MV-4-11 (cell line): ENCODE results near the gene GID8.
A peak's percentile ranks its signal among the peaks of the same experiment; 100 is the strongest.

Experiments used
- DNase-seq: peaks from one replicate; lab custom pipeline; 2025; lab: John Stamatoyannopoulos, UW

GID8 gene

DNA sequence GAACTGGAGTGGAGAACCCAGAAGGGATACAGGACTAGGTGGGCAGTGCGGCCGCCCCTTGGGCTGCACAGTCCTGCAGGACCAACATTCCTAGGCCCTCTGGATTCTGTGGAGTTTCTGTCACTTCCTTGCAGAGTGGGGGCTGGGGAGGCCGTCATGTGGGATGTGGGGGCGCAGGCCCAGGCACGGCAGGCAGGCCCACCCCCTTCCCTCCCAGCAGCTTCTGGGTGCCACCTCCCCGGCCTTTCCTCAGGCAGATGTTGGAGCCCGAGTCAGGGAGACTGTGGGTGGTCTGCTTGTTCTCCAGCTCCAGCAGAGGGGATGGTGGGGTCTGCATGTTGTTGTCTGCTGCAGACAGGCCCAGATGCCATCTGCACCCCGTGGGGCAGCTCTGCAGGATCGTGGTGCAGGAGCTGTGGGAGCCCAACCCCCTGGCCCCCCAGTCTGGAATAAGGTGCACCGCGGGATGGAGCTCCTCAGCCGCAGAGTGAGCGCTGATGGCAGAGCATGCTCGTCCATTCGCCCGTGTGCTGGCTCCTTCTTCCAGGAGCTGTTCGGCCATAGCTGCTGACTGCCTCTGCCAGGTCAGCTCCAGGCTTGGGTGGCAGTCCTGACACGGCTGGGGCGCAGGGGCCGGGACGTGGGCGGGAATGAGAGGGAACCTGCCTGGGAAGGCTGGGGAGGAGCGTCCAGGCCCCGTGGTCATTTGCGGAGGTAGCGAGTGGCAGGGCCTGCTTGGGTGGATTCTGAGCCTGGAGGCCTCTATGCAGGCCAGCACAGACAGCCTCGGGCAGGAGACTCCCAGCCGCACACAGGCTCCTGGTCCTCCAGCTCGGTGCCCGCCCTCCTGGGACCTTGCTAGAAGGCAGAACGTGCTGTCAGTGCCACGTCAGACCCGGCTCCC lies 32.6 kb downstream of the GID8 start:
- no peak for DNase-seq

DNA sequence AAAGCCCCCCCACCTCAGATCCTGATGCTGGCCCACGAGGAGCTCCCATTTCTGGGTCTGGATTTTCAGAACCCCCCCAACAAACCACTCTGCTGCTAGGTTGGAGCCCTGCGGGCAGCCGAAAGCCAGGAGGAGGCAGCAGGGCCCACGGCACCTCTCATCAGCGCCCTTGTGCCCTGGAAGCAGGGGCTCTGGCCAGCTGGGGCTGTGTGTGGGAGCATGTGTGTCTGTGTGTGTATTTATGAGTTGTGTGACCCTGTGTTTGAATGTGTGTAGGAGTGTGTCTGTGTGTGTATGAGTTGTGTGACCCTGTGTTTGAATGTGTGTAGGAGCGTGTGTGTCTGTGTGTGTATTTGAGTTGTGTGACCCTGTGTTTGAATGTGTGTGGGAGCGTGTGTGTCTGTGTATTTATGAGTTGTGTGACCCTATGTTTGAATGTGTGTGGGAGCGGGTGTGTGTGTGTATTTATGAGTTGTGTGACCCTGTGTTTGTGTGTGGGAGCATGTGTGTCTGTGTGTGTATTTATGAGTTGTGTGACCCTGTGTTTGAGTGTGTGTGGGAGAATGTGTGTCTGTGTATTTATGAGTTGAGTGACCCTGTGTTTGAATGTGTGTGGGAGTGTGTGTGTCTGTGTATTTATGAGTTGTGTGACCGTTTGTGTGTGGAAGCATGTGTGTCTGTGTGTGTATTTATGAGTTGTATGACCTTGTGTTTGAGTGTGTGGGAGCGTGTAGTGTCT lies 33.4 kb downstream of the GID8 start:
- no peak for DNase-seq

DNA sequence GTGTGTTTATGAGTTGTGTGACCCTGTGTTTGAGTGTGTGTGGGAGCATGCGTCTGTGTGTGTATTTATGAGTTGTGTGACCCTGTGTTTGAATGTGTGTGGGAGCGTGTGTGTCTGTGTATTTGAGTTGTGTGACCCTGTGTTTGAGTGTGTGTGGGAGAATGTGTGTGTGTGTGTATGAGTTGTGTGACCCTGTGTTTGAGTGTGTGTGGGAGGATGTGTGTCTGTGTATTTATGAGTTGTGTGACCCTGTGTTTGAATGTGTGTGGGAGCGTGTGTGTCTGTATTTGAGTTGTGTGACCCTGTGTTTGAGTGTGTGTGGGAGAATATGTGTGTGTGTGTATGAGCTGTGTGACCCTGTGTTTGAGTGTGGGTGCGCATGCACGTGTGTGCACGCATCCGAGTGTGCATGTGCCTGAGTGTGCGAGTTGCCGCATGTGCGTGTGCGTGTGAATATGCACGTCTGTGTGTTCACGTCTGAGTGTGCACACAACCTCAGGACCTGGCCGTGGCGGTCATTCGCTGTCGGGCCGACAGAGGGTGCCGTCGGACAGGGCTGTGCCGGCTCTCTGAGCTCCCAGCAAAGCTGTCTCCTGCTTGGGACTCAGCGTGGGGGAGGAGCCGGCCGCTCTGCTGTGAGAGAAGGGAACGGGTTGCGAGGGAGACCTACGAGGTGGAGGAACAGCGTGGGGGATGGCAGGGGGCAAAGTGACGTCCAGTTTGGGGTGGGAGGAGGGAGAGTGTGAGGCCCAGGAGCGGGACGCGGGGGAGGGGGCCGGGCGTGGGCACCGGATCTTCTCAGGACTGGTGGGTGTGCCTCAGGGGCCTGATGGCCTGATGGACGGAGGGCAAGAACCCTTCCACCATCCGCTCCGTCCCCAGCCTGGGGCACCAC lies 34.2 kb downstream of the GID8 start:
- peak; percentile 82 for DNase-seq

DNA sequence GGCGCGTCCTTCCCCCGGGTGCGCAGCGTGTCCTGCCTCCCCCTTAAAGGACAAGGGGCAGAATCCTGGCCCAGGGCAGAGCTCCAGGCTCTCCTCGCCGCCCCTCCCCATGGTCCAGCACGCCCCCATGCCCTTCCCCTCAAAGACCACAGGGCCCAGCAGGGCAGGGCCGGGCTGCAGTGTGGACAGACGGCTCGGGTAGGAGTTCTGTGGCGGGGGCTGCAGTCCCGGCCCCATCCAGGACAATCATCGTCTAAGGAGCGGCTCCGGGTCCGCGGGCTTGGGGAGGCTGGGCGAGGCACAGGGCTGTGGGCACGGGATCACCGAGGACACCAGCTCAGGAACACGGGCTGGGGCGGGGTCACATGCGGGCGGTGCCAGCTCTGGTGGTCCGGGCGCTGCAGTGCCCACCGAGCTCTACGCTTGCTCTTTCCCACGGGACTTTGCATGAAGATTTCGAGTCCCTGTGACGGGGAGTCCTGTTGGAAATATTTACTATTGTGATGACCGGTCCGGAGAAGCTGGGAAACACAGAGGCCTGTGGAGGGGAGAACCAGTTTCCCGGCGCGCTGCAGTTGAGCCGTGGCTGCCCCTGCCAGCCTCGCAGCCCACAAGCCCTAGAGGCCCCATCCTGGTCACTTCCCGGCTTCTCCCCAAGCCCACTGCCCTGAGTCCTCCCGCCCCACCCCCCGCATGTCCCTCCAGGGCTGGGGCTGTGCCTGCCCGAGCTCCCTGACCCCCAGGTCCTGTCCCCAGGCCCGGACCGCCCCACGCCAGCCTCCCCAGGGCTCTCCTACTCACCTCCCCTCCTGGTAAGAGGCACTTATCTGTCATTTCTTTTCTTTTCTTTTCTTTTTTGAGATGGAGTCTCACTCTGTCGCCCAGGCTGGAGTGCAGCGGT lies 35.1 kb downstream of the GID8 start:
- DNase-seq = no peak

DNA sequence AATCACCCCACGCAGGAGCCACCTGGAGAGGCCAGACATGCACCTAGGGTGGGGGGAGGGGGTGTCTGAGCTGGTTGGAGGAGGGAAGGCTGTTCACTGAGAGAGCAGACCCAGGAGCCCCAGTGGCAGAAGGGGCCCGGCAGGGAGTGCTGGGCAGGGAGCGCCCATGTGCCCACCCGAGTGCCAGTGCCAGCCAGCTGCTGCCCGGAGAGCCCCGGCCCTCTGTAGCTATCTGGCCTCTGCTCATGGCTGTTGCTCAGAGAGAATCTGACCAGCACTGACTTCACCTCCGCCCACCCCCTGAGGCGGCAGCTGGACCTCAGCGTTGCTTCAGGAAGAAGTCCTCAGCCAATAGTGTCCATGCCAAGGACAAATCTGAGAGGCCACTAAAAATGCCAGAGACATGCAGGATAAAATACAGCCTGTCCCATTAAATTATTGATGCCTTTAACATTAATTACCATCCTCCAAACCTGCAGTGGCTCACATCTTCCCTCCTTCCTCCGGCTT lies 37.4 kb downstream of the GID8 start:
- no peak for DNase-seq

DNA sequence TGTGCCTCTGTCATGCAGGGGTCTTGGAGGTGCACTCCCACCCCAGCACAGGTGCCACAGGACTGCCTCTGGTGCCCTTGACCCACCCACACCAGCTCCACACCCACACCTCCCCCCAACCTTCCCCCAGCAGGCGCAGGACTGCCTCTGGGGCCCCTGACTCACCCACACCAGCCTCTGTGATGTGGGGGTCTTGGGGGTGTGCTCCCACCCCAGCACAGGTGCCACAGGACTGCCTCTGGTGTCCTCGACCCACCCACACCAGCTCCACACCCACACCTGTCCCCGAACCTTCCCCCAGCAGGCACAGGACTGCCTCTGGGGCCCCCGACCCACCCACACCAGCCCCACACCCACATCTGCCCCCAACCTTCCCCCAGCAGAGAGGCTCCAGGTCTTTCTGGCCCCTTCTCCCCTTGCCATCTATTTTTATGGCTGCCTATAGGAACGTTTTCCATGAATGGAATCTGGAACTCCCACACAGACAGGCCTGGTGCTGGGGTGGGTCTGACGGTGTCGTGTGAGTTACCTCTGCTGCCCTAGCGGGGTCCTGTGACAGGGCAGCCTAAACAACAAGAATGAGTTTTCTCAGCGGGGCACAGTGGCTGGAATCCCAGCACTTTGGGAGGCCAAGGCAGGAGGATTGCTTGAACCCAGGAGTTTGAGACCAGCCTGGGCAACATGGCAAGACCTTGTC lies 38.0 kb downstream of the GID8 start:
- no peak for DNase-seq

DNA sequence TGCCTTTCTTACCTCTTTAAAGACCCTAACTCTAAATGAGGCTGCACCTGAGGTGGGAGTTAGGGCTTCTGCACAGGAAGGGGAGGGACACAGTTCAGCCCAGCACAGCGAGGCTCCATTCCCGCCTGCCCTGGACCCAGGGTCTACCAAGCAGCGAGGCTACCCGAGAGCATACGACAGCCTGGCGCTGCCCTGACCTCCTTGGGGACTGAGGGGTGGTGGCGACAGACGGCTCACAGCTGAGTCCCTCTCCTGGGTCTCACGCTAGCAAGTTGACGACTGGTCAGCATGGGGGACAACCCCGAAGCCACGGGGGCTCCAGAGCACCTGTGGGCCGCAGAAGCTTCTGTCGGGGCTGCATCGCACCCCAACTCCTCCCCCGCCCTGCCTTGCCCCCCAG lies 38.9 kb downstream of the GID8 start:
- DNase-seq = no peak

DNA sequence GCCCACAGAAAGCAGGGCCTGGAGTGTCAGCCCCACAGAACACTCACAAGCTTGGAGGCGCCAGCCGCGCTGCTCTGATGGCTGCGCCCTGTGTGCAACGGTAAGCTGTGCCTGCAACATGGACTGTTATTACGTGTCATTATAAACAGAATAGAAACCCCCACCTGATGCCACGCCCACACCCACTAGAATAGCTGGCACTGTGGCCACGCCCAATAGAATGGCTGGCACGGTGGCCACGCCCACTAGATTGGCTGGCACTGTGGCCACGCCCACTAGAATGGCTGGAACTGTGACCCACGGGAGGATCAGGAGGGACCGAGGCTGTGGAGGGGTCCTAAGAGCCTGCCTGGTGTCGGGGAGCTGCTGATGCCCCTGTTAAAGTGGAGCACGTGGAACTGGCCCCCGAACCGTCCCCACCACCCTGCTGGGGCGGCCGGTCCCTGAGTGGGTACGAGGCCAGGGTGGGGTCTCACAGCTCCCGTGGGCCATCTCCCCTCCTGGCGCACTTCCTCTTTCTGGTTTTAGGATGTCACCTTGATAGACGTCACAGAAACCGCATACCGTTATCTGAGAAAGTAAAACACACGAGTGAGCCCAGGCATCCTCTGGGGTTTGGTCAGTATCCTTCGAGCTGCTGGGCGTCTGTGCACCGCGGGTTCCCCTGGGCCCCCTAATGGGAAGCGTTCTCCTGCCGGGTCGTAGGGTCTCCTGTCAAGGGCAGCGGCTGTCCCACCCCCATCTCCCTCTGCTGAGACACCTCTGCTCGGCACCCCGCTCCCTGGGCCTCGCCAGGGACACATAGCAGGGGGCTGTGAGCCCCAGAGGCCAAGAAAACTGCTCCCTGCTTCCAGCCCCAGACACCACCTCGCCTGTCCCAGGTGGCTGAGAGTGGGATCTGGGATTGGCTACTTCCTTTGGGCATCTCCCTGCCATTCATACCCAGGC lies 39.9 kb downstream of the GID8 start:
- DNase-seq = peak; percentile 56

DNA sequence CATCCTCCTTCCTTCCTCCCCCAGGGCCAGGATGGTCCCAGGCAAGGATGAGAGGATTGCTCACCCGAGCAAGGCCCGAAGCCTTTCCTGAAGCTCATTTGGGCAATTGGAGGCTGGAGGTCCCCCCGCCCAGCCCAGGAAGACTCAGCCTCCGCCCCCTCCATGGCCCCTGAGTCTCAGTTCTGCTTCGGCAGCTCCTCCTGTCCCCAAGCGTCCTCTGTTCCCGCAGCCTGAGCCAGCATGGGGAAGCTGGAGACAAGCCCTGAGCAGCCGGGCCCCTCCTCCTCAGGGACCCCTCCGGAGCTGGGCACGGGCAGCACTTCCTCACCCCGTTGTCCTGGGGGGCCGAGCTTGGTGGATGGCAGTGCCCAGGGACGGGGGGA lies 40.6 kb downstream of the GID8 start:
- peak; percentile 78 for DNase-seq

DNA sequence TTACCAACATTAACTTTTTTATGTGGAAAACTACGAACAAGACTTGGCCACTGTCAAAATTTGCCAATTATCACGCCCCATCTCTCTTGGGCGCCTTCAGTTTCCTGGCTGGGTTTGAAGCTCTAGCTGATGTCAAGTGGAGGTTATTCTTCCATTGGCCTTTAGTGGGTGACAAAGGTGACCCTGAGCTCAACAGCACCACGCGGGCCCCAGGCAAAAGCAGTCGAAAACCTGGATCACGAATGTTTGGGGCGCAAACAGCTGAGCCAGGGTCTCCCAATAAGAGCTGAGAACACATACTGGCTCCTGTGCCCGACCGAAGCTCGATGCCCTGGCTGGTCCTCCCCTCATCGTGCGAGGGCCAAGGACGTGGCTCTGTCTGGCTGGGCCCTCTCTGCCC lies 41.4 kb downstream of the GID8 start:
- DNase-seq = no peak

DNA sequence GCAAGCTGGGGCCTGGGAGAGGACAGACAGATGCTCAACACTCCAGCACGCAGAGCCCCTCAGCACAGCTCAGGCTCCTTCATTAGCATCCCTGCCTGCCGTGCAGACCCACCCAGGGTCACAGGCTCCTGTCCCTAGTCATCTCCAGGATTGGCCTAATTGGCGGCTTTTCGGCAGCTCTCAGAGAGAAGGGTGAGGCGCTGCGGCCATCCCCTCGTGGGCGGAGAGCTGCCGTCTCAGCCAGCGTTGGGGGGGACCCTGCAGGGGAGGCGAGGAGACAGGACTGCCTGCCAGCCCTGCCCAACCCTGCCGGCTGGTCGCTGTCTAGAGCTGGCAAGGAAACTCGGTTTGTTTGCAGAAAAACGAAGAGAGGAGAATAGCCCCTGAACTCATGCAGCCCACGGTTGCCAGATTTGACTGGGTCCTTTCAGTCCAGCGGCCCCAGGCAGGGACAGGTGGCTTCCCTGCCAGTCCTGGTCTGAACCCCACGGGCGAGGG lies 42.0 kb downstream of the GID8 start:
- no peak for DNase-seq

DNA sequence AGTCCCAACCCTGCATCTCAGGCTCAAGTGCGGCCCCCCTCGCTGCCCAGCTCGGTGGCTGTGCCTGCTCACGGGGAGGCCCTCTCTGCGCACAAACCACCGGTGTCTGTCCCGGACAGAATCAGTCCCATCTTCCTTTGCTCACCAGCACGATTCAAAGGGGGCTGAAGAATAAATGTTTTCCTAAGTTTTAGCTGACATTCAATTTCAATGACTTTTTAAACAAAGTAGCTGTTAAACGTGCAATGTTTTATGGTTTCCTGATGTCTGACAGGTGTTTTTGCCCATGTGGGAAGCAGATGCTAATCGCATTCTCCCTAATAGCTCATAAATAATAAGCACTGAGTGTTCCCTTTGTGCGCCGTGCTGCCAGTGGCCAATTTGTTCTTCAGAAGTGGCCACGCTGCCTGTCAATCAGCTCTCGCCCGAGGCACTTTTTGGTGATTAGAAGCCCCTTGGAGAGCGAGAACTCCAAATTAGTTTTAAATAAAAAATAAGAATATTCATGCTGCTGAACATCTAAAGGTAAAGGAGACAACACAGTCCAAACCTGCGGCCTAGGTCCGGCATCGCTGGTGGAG lies 42.5 kb downstream of the GID8 start:
- DNase-seq = no peak

DNA sequence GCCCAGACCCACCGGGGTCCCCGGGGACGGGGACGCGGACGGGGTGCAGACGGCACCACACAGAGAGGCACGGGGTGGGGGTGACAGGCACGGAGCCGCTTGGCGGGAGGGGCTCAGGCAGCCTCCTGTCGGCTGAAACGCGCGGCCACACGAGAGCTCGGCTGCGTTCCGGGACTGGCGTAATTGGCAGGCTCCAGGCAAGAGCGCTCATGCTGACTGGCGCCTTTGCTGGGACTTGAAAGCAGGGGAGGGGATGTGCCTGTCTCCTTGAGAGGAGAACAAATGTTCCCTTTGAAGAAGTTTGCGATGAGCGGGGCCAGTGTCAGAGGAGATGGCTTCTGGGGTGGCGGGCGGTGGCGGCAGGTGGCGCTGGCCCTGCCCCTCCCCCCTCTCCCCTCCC lies 43.0 kb downstream of the GID8 start:
- peak; percentile 72 for DNase-seq

DNA sequence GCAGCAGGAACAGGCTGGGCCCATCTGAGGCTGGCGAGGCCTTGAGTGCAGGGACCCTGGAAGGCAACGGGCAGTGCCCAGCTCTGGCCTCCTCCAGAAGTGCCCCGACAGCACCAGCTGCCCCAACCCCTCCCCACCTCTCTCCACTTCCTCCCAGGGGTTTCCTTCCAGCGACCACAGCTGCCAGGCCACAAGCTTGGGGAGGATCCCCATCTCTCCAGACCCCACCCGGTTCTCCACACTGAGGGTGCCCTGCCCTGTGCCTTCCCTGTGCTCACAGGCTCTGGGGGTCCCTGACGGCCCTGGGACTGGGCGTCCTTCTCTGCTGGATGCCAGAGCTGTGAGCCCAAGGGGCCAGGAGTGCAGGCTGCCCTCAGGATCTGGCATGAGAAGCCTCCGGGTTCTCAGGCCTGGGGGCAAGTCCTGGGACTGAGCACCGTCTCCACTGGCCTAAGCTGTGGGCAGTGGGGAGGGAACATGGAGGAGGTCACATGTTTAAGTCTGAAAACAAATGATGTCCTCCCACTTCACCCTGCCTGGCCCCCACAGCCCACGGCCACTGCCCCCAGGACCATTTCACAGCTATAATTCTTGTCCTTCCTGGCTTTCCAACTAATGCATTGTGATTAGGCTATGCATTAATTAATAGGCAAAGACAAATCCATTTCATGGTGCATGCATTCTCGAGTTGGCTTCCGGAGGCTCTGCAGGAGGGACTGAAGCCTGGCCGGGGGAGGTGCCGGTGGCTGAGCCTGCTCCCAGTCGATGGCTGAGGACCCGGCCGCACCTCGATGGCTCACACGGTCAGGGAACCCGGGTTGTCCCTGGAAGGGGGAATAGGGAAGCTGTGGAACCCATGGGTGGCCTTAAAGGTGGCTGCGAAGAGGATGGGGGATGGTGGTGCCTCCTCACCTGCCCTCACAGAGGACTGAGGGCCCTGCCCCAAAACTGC lies 44.5 kb downstream of the GID8 start:
- peak; percentile 66 for DNase-seq

DNA sequence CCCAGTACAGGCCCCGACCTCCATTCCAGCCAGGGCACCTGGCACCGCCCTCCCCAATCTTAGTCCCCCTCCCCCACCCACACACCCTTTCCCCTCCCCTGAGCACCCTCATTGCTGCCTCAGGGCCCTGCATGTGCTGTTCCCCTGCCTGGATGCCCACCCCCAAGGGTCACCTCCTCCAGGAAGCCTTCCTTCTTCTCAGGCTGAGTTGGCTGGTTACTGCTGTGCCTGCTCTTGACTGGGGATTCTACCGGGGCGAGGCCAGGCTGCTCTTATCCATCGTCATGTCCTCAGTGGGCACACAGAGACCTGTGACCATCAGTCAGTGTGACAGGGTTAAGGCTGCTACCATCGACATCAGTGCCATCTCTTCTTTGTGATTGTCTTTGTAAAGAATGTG lies 45.3 kb downstream of the GID8 start:
- no peak for DNase-seq

DNA sequence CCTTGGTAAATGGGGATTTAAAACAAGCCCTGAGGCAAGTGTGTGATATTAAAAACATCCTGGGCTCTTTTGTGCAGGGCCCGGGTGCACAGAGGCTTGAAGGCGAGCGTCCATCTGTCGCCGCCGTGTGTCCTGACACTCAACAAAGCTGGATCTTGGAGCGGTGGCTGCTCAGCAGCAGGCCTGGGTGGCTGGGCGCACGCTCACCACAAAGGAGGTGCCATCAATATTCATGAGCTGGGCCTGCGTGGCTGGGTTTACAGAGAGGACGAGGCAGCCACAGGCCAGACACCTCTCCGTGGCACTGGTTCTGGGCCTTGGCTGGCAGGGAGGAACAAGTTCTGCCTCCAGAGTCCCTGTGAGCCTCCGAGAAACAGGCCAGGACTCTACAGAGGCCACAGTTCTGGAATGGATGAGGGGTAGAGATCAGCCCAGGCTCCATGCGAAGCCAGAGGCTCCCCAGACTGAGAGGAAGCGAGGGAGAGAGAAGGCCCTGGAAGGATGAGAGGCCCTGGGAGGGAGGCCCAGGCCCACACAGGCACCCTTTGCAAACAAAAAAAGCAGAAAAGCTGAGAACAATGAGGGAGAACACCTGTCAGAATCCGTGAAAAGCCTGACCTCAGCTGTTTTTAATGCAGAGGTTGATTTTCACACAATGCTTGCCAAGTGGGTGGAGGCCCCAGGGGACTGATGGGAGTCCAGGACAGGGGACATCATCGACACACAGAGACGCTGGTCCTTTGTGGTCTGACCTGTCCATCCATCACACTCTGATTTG lies 46.9 kb downstream of the GID8 start:
- no peak for DNase-seq

DNA sequence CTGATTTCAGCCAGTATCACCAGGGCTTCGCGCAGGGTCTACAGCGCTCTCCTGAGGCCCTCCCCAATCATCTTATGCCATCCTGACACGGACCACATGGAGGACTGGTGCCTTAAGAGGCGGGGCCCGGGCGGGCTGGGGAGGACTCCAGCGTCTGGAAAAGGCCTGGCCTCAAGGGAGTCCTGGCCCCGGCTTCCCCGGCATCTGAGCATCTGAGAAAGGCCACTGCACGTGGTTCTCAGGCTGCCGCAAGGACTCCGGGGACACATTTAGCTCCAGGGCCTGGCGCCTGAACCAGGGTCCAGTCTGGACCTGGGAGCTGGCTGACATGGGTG lies 47.5 kb downstream of the GID8 start:
- DNase-seq = no peak
